Camera-type eye (tissue), 1 donor: ENCODE measurements around the gene CA5A. TPM values are rescaled to one million over a fixed set of nuclear protein-coding genes. Genes with fewer than 3 reads are reported as not detected.

ENCODE experiments used
- total RNA-seq: library from RNA; depleted of rRNA; stranded (reverse); fragments of >200 nt; gene quantifications from one replicate; pipeline ENCODE4 v1.2.3, GENCODE V29; 2014

CA5A gene
- not detected for total RNA-seq

DNA sequence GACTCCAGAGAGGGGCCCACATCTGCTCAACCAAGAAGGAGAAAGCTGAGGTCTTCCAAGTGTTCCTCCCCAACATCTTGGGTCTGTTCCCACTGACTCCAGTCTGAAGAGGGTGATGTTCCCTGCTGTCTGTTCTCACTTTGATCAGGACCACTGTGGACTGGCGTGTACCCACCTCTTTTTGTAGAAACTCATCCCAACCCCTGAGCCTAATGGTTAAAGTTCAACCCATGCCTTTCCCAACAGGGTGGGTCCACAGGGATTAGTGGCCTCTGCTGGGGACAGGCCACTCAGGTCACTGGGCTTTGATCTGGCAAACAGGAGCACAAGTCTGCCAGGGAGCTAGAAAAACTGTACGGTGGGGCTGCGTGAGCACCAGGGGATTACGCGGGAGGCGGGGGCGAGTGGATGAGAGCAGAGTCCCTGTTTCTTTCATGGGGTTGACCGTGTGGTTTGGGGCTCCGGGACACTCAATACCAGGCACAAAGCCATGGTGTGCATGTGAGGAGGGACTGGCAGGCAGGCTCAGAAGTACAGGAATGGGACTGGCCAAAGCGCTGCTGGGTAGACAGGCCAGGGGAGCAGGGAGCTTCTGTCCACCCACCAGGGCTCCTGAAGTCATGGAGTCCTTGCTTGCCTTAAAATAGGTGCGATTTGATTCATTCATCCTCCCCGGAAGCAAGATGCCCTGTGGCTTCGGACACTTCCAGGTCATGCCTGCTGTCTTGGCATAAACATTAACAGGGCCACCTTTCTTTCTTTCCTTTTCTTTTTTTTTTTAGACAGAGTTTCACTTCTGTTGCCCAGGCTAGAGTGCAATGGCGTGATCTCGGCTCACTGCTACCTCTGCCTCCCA lies at the start of gene CA5A:
CA5A (minus strand) TSS at position 155 of the 856 bp plus-strand sequence; CDS start at position 76, 79 bp downstream.

DNA sequence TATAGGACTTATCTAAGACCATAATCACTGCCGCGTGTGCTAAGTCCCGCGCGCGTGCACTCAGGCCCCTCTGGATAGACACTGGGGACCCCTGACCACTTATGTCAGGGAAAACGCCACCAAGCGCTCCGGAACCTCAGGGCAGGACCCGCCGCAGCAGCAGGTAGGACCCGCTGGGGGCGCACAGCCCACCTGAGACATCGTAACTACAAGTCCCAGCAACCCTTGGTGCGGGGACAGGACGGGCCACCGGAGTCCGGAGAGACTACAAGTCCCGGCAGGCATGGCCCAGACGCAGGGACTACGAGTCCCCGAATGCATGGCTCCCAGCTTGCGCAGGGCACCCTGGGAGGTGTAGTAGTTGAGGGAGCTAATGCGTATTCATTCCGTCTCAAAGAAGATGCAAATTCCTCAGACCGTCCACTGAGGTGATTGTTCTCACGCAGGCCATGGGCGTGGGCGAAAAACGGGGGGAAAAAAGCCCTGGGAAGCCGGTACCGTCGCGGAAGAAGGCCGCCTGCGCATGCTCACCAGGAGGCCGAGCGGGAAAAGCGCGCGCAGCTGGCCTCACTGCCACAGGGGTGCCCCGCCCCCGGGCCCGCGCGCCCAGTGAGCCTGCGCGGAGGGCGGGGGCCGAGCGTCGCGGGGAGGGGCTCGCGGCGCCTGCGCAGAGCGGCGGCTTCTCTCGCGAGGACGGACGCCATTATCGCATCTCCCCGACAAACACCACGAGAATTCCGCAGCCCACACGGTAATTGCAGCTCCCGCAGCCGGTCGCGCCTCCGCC lies 14.6 kb upstream of the CA5A start, which contains the start of gene BANP:
BANP (plus strand) TSS at position 670 of the 787 bp plus-strand sequence. CDS start 23,682 bp downstream, outside the sequence.

GRCh38 chr16:87869061-87869878 lies 67.1 kb downstream of the CA5A start, which contains the start of gene SLC7A5:
Gene SLC7A5, minus strand, starts transcription at chr16:87869507. Its CDS starts 85 bp downstream, at chr16:87869422.

Other genes with a start within 250 kb of the CA5A start
- gene KLHDC4, start 170.5 kb downstream of the CA5A start, total RNA-seq: 34.5 TPM
- gene SLC7A5, start 67.0 kb downstream of the CA5A start, total RNA-seq: 32.2 TPM
- 46.5 TPM for gene BANP, start 14.9 kb upstream of the CA5A start, total RNA-seq